Stimulated activated CD4-positive, alpha-beta T cell treated with anti-CD3 and anti-CD28 coated beads, Interleukin-4, amount 100 ng/mL, for 24 hours (primary cell): ENCODE data around the gene THOC7.

ENCODE experiments used
- DNase-seq: peaks from one replicate; pipeline ENCODE4 v3.0.0-alpha.2; 2020

Gene THOC7

DNA sequence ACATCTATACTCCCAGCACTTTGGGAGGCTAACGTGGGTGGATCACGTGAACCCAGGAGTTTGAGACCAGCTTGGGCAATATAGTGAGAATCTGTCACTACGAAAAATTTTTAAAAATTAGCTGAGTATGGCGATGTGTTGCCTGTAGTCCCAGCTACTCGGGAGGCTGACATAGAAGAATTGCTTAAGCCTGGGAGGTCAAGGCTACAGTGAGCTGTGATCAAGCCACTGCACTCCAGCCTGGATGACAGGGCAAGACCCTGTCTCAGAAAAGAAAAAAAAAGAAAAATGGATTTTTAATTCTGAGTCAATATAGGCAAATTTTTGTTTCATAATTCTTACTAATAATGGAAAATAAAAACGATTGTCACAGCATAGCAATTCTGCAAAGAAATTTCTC, 31.2 kb downstream of the THOC7 start:
- DNase-seq, result no peak

DNA sequence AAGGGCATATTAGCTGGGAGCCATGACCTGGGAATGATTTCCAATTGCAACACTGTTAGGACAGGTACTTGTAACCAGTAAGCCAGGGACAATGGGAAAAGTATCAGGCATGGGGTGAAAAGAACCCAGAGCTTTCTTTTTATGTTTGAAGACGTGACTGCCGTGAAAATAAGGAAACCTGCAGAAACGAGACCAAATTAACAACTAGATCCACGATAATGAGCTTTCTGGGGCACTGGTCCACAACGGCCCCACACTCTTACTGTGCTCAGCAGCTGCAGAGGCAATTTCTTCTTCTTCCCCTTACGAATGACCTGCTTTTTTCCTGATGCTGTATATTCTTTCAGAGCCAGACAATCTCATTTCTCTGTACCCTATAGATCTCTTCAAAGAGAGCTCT, 33.1 kb downstream of the THOC7 start:
- no peak for DNase-seq

GRCh38 chr3:63824309-63824708, 39.3 kb downstream of the THOC7 start:
- no peak for DNase-seq

DNA sequence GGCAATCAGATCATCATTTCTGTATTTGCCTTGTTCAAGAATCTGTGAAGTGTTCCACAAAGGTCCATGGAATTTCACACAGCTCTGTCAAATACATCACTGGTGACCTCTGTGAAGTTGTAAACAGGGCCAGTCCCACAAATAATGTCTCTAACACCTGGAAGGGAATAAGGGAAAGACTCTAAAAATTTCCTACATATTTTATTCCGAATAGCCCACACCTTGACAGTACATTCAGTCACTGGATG, 44.5 kb downstream of the THOC7 start, which contains the start of gene C3orf49:
Gene C3orf49, plus strand, starts transcription at position 149 of the 248 bp plus-strand sequence. CDS start 173 bp downstream, outside the sequence.
- DNase-seq, result no peak

DNA sequence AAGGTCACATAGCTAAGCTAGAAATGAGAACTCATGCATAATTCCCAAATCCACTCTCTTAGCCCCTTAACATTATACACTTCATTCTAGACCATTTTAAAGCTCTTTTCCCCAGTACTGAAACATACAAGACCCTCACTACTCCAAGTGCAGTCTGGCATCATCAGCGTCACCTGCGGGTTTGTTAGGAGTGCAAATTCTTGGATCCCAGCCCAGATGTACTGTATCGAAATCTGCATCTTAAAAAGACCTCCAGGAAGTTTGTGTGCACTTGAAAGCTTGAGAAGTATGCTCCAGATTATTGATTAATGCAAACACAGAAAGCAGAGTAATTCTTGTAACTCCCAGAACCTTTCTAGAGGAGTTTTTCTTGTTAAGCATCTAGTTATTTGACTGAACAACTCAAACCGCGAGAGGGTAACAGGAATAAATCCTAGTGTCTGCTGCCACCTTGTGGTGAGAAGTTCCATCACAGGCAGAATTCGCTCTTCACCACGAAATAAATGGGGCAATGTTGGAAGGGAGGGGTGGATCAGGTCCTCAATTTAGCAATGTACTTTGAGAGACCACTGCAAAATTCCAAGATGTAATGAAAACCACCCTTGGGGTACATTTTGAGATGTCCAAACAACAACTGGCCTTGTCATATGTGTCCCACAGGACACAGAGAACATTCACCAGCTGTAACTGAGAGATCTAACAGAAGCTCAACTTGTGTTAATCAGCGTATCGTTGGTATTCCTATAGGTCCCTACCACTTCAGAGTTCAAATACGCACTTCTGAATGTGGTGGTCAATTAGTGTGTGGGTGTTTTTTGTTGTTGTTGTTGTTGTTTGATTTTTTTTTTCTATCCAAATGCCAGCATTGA, 45.1 kb downstream of the THOC7 start:
- peak; percentile 72 for DNase-seq

- DNase-seq, result no peak
These were observed 46.4 kb downstream of the THOC7 start for GRCh38 chr3:63817225-63817624.

- DNase-seq, result no peak
These were observed 49.4 kb downstream of the THOC7 start for GRCh38 chr3:63814237-63814636.

DNA sequence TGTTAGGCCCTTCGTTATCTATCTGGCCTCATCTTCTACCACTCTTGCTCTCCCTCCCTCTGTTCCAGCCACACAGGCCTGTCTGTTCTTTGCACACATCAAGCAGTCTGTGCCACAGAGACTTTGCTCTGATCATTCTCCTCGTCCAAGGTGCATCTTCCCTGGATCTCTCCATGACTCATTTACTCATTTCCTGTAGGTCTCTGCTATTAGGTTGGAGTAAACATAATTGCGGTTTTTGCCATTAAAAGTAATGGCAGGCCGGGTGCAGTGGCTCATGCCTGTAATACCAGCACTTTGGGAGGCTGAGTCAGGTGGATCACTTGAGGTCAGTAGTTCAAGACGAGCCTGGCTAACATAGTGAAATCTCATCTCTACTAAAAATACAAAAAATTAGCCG, 54.0 kb downstream of the THOC7 start:
- DNase-seq, result no peak

- DNase-seq, result no peak
These were observed 55.0 kb downstream of the THOC7 start for GRCh38 chr3:63808633-63809032.

DNA sequence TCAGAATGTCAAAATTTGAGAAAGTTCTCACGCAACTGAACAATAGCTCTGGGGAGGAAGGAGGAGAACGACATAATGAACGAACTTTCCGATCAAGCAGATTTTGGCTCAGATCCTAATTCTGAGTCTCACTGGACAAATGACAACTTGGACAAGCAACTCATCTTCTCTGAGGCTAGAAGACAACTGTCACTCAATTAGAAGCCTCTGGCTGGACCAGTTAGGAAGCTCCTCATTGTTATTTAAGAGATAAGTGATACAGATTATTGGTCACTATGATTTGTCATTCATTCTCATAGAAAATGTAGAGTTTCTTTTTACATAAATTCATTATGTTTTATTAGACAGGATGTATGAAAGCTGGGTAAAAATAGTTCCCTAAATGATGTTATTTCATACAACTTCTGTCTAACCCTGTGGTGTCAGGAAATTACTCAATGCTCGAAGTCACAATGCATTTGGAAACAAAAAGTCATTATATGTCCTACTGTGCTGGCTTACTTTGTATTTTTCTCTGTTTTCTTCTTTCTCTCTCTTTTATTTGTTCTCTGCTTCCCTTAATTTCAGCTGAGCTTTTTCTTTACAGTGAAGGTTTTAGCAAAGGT, 55.5 kb downstream of the THOC7 start:
- no peak for DNase-seq

- no peak for DNase-seq
These were observed 59.7 kb downstream of the THOC7 start for GRCh38 chr3:63803911-63804310.

DNA sequence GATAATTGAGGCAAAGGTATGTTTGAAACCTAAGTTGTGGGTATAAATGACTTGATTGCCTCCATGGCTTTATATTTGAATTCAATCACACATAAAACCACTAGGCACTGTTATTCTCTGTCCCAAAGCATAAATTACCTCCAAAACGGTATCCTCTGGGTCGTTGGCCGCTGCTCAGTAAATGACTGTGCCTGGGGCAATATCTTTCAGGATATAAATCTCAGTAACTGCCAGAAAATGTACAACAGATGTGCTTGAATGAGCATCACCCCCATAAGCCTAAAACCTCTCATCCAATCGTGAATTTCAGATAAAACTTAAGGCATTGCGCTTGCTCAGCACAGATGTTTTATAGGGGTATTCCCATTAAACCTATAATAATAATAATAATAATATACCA, 63.5 kb downstream of the THOC7 start:
- DNase-seq, result no peak

GRCh38 chr3:63798949-63799348, 64.7 kb downstream of the THOC7 start:
- no peak for DNase-seq

DNA sequence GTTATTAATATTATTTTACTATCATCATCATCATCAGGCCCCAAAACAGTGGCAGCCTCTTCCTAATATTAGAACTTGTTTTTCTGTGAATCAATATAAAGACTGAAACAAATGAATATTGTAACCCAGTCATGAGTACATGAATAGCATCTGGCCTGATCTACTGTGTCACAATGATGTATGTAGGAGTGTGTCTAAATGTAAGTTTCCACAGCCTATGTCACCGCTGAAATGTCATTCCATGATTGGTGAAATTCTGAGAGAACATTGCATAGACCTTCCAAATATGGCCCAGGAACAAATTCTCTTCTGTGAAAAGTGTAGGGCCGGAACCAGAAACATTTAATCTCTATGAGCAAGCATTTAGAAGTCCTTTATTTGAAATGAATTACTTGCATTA, 65.1 kb downstream of the THOC7 start:
- DNase-seq, result no peak

GRCh38 chr3:63795438-63795837, 68.2 kb downstream of the THOC7 start:
- no peak for DNase-seq

DNA sequence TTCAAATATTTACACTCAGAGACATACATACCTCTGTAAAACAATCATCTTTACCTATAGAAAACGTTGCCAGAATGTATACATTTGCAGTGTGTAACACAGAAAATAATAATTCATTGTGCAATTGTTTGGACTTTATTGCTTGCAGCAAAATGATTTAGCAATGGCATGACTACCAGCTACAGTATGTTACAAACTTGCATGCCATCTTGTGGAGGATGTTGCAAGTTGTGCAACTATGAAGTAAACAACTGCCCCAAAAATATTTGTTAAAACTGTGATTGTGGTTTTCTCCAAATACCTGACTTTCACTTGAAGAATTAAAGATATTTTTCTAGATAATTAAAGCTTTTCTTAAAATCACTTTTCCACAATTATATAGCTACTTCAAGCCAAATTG, 71.6 kb downstream of the THOC7 start:
- DNase-seq, result no peak
